WI38 (cell line): ENCODE data around the gene NRIP1.

Experiments used
- H3K4me3 ChIP-seq: 2 replicates; pipeline ENCODE4 v1.5.1; 2011; ENCODE audit warnings: low read depth, mild to moderate bottlenecking, control low read depth, low read length
- TF ChIP-seq, protein P1 (sequence below): IDR thresholded peaks from 2 replicates; pipeline ENCODE4 v1.5.1; 2012; ENCODE audit warnings: low read depth, mild to moderate bottlenecking, control low read depth, low read length

NRIP1 gene

DNA sequence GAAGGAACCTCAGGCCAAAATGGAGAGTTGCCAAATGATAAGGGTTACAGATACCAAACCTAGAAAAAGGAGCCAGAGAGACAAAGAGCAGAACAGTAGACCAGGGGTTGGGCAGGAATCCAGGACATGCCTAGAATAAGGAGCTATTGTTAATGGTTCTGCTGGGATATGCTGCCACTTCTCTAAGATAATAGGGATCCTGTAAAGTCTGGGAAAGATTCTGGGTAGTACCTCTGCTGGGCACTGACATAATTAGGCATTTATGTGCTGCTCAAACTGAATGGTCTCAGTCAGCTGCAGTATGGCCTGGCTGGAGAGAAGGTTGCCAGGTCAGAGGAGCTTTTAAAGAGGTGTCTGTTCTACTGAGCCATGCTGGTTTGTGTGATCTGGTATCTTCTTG lies 19.9 kb upstream of the NRIP1 start:
- TF ChIP-seq, protein P1, sequence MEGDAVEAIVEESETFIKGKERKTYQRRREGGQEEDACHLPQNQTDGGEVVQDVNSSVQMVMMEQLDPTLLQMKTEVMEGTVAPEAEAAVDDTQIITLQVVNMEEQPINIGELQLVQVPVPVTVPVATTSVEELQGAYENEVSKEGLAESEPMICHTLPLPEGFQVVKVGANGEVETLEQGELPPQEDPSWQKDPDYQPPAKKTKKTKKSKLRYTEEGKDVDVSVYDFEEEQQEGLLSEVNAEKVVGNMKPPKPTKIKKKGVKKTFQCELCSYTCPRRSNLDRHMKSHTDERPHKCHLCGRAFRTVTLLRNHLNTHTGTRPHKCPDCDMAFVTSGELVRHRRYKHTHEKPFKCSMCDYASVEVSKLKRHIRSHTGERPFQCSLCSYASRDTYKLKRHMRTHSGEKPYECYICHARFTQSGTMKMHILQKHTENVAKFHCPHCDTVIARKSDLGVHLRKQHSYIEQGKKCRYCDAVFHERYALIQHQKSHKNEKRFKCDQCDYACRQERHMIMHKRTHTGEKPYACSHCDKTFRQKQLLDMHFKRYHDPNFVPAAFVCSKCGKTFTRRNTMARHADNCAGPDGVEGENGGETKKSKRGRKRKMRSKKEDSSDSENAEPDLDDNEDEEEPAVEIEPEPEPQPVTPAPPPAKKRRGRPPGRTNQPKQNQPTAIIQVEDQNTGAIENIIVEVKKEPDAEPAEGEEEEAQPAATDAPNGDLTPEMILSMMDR = no peak
- H3K4me3 ChIP-seq = no peak overlapping the region

- TF ChIP-seq, protein P1 = no peak
- H3K4me3 ChIP-seq = no peak overlapping the region
Observed at GRCh38 chr21:15080526-15080925, 15.7 kb upstream of the NRIP1 start.

- TF ChIP-seq, protein P1 = no peak
- H3K4me3 ChIP-seq = no peak overlapping the region
Observed at GRCh38 chr21:15079269-15079668, 14.5 kb upstream of the NRIP1 start.

- H3K4me3 ChIP-seq = no peak overlapping the region
- TF ChIP-seq, protein P1 = no peak
Observed at GRCh38 chr21:15078180-15078579, 13.4 kb upstream of the NRIP1 start.

- TF ChIP-seq, protein P1 = no peak
- H3K4me3 ChIP-seq = no peak overlapping the region
Observed at GRCh38 chr21:15077529-15078145, 12.8 kb upstream of the NRIP1 start.

DNA sequence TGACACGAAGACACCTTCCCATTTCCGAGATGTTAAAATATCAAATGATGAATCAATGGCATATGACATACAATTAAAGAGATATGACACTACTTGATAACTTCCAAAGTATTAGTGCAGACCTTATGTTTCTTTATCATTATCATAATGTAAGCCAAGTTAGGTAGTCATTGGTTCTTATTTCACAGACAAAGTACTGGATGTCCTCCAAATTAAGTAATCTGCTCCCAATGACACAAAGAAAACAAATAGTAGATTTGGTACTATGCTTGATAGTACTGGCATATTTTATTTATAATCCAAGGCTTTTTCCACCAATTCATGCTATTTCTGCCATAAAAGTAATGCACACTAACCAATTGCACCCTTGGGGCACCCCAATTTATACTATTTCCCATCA lies 11.9 kb upstream of the NRIP1 start:
- TF ChIP-seq, protein P1 = no peak
- H3K4me3 ChIP-seq = no peak overlapping the region

DNA sequence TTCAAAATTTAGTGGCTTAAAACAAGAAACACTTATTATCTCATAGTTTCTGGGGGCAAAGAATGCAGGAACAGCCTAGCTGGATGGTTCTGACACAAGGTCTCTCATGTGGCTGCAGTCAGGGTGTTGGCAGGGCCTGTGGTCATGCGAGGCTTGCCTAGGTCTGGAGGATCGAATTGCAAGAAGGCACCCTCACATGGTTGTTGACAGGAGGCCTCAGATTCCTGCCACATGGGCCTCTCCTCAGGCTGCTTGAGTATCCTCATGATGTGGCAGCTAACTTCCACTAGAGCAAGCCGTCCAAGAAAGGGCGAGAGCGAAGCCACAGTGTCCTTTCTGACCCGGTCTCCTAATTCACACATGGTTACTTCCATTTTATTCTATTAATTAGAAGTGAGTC lies 6.2 kb upstream of the NRIP1 start:
- TF ChIP-seq, protein P1 = no peak
- no peak overlapping the region for H3K4me3 ChIP-seq
